Muscle layer of duodenum (tissue), 2 donors: ENCODE data around the gene GOLGA6D.
"Not testable (repeated sequence)": the region's sequence is repeated elsewhere in the genome, so short reads cannot be mapped to it uniquely, and the experiment has no call there.

Experiments used
- H3K27ac ChIP-seq: one replicate; pipeline ENCODE4 v1.7.0; 2013; ENCODE audit warnings: mild to moderate bottlenecking, low read length
- H3K27me3 ChIP-seq: one replicate; pipeline ENCODE4 v1.7.0; 2013; ENCODE audit warnings: low read depth, mild to moderate bottlenecking, control low read depth, low read length
- H3K36me3 ChIP-seq, 2 donors: one replicate each; pipeline ENCODE4 v1.7.0; 2013; ENCODE audit warnings: low read length in 2 of 2, control low read depth in 1 of 2, mild to moderate bottlenecking in 1 of 2; ENCODE audit not compliant: insufficient read depth in 2 of 2, control insufficient read depth in 1 of 2
- H3K4me1 ChIP-seq, 2 donors: one replicate each; pipeline ENCODE4 v1.7.0; 2013; ENCODE audit warnings: low read length in 2 of 2, mild to moderate bottlenecking in 2 of 2, control low read depth in 1 of 2, moderate library complexity in 1 of 2; ENCODE audit not compliant: insufficient read depth in 2 of 2, control insufficient read depth in 1 of 2
- H3K4me3 ChIP-seq, 2 donors: one replicate each; pipeline ENCODE4 v1.7.0; 2013; ENCODE audit warnings: low read length in 2 of 2, low read depth in 1 of 2, mild to moderate bottlenecking in 1 of 2
- H3K9me3 ChIP-seq, 2 donors: one replicate each; pipeline ENCODE4 v1.7.0; 2013; ENCODE audit warnings: low read length in 2 of 2, control low read depth in 1 of 2, mild to moderate bottlenecking in 1 of 2; ENCODE audit not compliant: control insufficient read depth in 1 of 2
- donor health status: healthy.

The GOLGA6D gene

GRCh38 chr15:75339531-75340240, 57.1 kb downstream of the GOLGA6D start:
- Histone ChIP-seq H3K36me3 (peaks cover 0 to 14% of the 10 kb centered on the region in 2 donors), H3K27ac (no peak overlapping the region)

GRCh38 chr15:75342221-75342620, 59.6 kb downstream of the GOLGA6D start:
- H3K27ac ChIP-seq = no peak overlapping the region
- no peak overlapping the region for H3K4me3 ChIP-seq
- no peaks in the 10 kb centered on the region for H3K27me3 ChIP-seq
- H3K4me1 ChIP-seq = peaks cover 0 to 5% of the 10 kb centered on the region in 2 donors
- peaks cover 0 to 14% of the 10 kb centered on the region in 2 donors for H3K36me3 ChIP-seq
- H3K9me3 ChIP-seq = no peaks in the 10 kb centered on the region

More at GRCh38 chr15:75339531-75340240, 57.1 kb downstream of the GOLGA6D start:
- Histone ChIP-seq H3K9me3 (no peaks in the 10 kb centered on the region), H3K4me1 (peaks cover 0 to 8% of the 10 kb centered on the region in 2 donors), H3K27me3 (no peaks in the 10 kb centered on the region), H3K4me3 (no peak overlapping the region)

- Histone ChIP-seq H3K4me1 (peaks cover 0 to 11% of the 10 kb centered on the region in 2 donors), H3K36me3 (peaks cover 0 to 14% of the 10 kb centered on the region in 2 donors)
- H3K4me3 ChIP-seq, H3K9me3 ChIP-seq, H3K27me3 ChIP-seq, H3K27ac ChIP-seq: not testable (repeated sequence)
Measured at GRCh38 chr15:75343953-75344352, 61.3 kb downstream of the GOLGA6D start.
